A673 (cell line): ENCODE measurements around the gene TBXT.

Experiments
- EZH2 ChIP-seq: fragments of 200-600 bp; sonication (generic); IDR thresholded peaks from 2 replicates; pipeline ENCODE4 v1.6.1; 2017; ENCODE audit warnings: borderline replicate concordance, low read depth, mild to moderate bottlenecking, mixed read lengths, antibody characterized with exemption, low read length; ENCODE audit not compliant: poor library complexity, severe bottlenecking
- TF ChIP-seq, protein P1 (sequence below): fragments of 300-800, 200-600 bp; sonication (generic); conservative IDR thresholded peaks from 2 replicates; pipeline ENCODE4 v1.5.1; 2017; ENCODE audit warnings: low read depth, mild to moderate bottlenecking, antibody characterized with exemption, low read length, moderate library complexity, mixed read lengths

GRCh38 chr6:166197361-166197760, 29.7 kb upstream of the TBXT start:
- TF ChIP-seq, protein P1, sequence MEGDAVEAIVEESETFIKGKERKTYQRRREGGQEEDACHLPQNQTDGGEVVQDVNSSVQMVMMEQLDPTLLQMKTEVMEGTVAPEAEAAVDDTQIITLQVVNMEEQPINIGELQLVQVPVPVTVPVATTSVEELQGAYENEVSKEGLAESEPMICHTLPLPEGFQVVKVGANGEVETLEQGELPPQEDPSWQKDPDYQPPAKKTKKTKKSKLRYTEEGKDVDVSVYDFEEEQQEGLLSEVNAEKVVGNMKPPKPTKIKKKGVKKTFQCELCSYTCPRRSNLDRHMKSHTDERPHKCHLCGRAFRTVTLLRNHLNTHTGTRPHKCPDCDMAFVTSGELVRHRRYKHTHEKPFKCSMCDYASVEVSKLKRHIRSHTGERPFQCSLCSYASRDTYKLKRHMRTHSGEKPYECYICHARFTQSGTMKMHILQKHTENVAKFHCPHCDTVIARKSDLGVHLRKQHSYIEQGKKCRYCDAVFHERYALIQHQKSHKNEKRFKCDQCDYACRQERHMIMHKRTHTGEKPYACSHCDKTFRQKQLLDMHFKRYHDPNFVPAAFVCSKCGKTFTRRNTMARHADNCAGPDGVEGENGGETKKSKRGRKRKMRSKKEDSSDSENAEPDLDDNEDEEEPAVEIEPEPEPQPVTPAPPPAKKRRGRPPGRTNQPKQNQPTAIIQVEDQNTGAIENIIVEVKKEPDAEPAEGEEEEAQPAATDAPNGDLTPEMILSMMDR = no peak
- no peak for TF ChIP-seq EZH2
